K562 (cell line): Measurements from ENCODE around the gene PI16. TPM values are rescaled to one million over a fixed set of nuclear protein-coding genes. Genes with fewer than 3 reads are reported as not detected.

Experiments
- ATAC-seq: fragments of 200-7000 bp; cut with Tn5 transposase; 3 replicates; pipeline ENCODE4 v1.9.1; 2020; ENCODE audit warnings: moderate library complexity
- BruUV-seq: library from RNA; stranded (reverse); fragments of 400-500 nt; replicated peaks from 2 replicates; lab custom pipeline; 2021; lab: Mats Ljungman, UMichigan
- CTCF ChIA-PET: fragments of 300-600 bp; formaldehyde crosslinking; extraction: SDS; loops from one replicate; lab custom pipeline; 2021; ENCODE audit warnings: low intra/inter-chr PET ratio; lab: Yijun Ruan, JAX
- POLR2A ChIA-PET: fragments of 300-600, 350-650 bp; sonication (Branson Sonifier 250); formaldehyde crosslinking; extraction: SDS; loops from one replicate; lab custom pipeline; 2021; ENCODE audit warnings: antibody characterized with exemption, inconsistent platforms; lab: Yijun Ruan, JAX
- DNase-seq, 4 experiments: peaks; one replicate each; pipeline versions ENCODE4 v3.0.0 to v3.0.0-alpha.2; 2011 to 2018; ENCODE audit warnings: low spot score in 3 of 4, mixed read lengths in 3 of 4; ENCODE audit errors: extremely low read depth in 1 of 4
- FAIRE-seq: peaks from 2 replicates; lab custom pipeline; 2011; peaks lifted over from hg19 to GRCh38; lab: Jason Lieb, UNC
- H2AFZ ChIP-seq: 2 replicates; pipeline ENCODE4 v1.6.0; 2011; ENCODE audit warnings: low read depth, low read length, control low read depth, inconsistent platforms
- H3K27ac ChIP-seq: fragments of 200-600 bp; 3 replicates; pipeline ENCODE4 v1.8.0; 2011; ENCODE audit warnings: low read depth, mild to moderate bottlenecking, control low read depth, inconsistent platforms, low read length, moderate library complexity, mixed read lengths; ENCODE audit errors: extremely low read depth
- H3K27me3 ChIP-seq, 2 experiments: fragments of 300-600 bp in 1 of 2; 2 replicates in 1 of 2; 3 replicates in 1 of 2; pipeline versions ENCODE4 v1.6.0 to v1.8.0; 2011; ENCODE audit warnings: inconsistent platforms in 2 of 2, low read length in 2 of 2, mild to moderate bottlenecking in 1 of 2, mixed read lengths in 1 of 2, moderate library complexity in 1 of 2; ENCODE audit not compliant: control insufficient read depth in 2 of 2, insufficient read depth in 2 of 2
- H3K36me3 ChIP-seq: fragments of 300-600 bp; 3 replicates; pipeline ENCODE4 v1.8.0; 2011; ENCODE audit warnings: mild to moderate bottlenecking, low read length, inconsistent platforms; ENCODE audit not compliant: control insufficient read depth, insufficient read depth
- H3K4me1 ChIP-seq, 2 experiments: fragments of 200-600 bp in 1 of 2; replicated peaks in 1 of 2; 2 replicates in 1 of 2; 3 replicates in 1 of 2; pipeline versions ENCODE4 v1.5.1 to v1.8.0; 2011; ENCODE audit warnings: inconsistent platforms in 2 of 2, low read length in 2 of 2, mild to moderate bottlenecking in 1 of 2, mixed read lengths in 1 of 2, moderate library complexity in 1 of 2; ENCODE audit not compliant: control insufficient read depth in 2 of 2, insufficient read depth in 2 of 2
- H3K4me2 ChIP-seq: 2 replicates; pipeline ENCODE4 v1.6.1; 2011; ENCODE audit warnings: low read length, control low read depth, inconsistent platforms, mixed read lengths; ENCODE audit not compliant: insufficient read depth
- H3K4me3 ChIP-seq: fragments of 200-600 bp; sonication (generic), shearing (Covaris generic); 2 replicates; pipeline ENCODE4 v1.5.1; 2016; ENCODE audit warnings: control low read depth, inconsistent platforms
- H3K79me2 ChIP-seq: fragments of 200-600 bp; 3 replicates; pipeline ENCODE4 v1.8.0; 2011; ENCODE audit warnings: low read length, inconsistent platforms; ENCODE audit not compliant: control insufficient read depth, insufficient read depth
- H3K9ac ChIP-seq, 2 experiments: 2 replicates each; pipeline versions ENCODE4 v1.6.0 to v1.6.1; 2011; ENCODE audit warnings: low read depth in 2 of 2, low read length in 2 of 2, control low read depth in 1 of 2, inconsistent platforms in 1 of 2, mild to moderate bottlenecking in 1 of 2, mixed read lengths in 1 of 2; ENCODE audit not compliant: insufficient read depth in 1 of 2
- H3K9me1 ChIP-seq: one replicate; pipeline ENCODE4 v1.6.0; 2011; ENCODE audit warnings: inconsistent platforms, mild to moderate bottlenecking, low read length, moderate library complexity; ENCODE audit not compliant: control insufficient read depth, insufficient read depth
- H3K9me3 ChIP-seq: replicated peaks from 2 replicates; pipeline ENCODE4 v1.5.1; 2011; ENCODE audit warnings: low read depth, low read length, inconsistent platforms; ENCODE audit not compliant: control insufficient read depth, insufficient read depth
- H4K20me1 ChIP-seq: replicated peaks from 2 replicates; pipeline ENCODE4 v1.6.1; 2011; ENCODE audit warnings: low read length, inconsistent platforms, mixed read lengths; ENCODE audit not compliant: control insufficient read depth, insufficient read depth
- ADNP ChIP-seq: fragments of 200-800 bp; sonication (Bioruptor generic); IDR thresholded peaks from 2 replicates; pipeline ENCODE4 v1.6.1; 2016; ENCODE audit warnings: missing genetic modification characterization, missing compliant biosample characterization
- CHD4 ChIP-seq: fragments of 200-600 bp; sonication (generic); IDR thresholded peaks from 3 replicates; pipeline ENCODE4 v1.6.1; 2012; ENCODE audit warnings: low read depth, mild to moderate bottlenecking, mixed read lengths, low read length, inconsistent platforms; ENCODE audit not compliant: insufficient read depth, insufficient replicate concordance, poor library complexity, severe bottlenecking
- COPS2 ChIP-seq: fragments of 450-650 bp; conservative IDR thresholded peaks from 2 replicates; pipeline ENCODE4 v1.6.1; 2016; ENCODE audit warnings: mild to moderate bottlenecking, moderate library complexity
- DACH1 ChIP-seq: fragments of 450-650 bp; IDR thresholded peaks from 2 replicates; pipeline ENCODE4 v1.6.1; 2018; ENCODE audit not compliant: partially characterized antibody
- GABPB1 ChIP-seq: sonication (generic); formaldehyde crosslinking; IDR thresholded peaks from 2 replicates; pipeline ENCODE4 v1.8.0; 2022; ENCODE audit warnings: mild to moderate bottlenecking, missing genetic modification reagents
- GTF2F1 ChIP-seq: IDR thresholded peaks from 2 replicates; pipeline ENCODE4 v1.6.1; 2011; ENCODE audit warnings: low read depth, low read length, improper control_type of control experiment
- KDM1A ChIP-seq, 2 experiments: fragments of 450-650 bp; IDR thresholded peaks; 2 replicates each; pipeline ENCODE4 v1.6.1; 2016; ENCODE audit warnings: mild to moderate bottlenecking in 2 of 2
- MECOM ChIP-seq: fragments of 250-450 bp; sonication (Bioruptor Pico); IDR thresholded peaks from 2 replicates; pipeline ENCODE4 v1.8.0; 2022; ENCODE audit warnings: inconsistent platforms
- NFE2L1 ChIP-seq: fragments of 450-650 bp; IDR thresholded peaks from 2 replicates; pipeline ENCODE4 v1.6.1; 2016; ENCODE audit warnings: missing genetic modification characterization, low read depth, mild to moderate bottlenecking, missing compliant biosample characterization, moderate library complexity, borderline replicate concordance
- NRF1 ChIP-seq, 2 experiments: fragments of 450-650 bp; IDR thresholded peaks in 1 of 2; conservative IDR thresholded peaks in 1 of 2; 2 replicates each; pipeline ENCODE4 v1.6.1; 2014; ENCODE audit warnings: mild to moderate bottlenecking in 2 of 2
- OTX1 ChIP-seq: fragments of 450-650 bp; formaldehyde crosslinking; IDR thresholded peaks from 2 replicates; pipeline ENCODE4 v1.4.0; 2022; ENCODE audit warnings: mild to moderate bottlenecking
- POLR2AphosphoS2 ChIP-seq: IDR thresholded peaks from 2 replicates; pipeline ENCODE4 v1.6.1; 2012; ENCODE audit warnings: low read length, improper control_type of control experiment
- PTBP1 ChIP-seq: fragments of 200-400 bp; formaldehyde crosslinking; IDR thresholded peaks from 2 replicates; pipeline ENCODE4 v1.6.1; 2017; ENCODE audit warnings: low read depth, low read length
- RNF2 ChIP-seq: sonication (generic); IDR thresholded peaks from 2 replicates; pipeline ENCODE4 v1.6.1; 2016
- SRSF9 ChIP-seq: fragments of 200-400 bp; formaldehyde crosslinking; IDR thresholded peaks from 2 replicates; pipeline ENCODE4 v1.6.1; 2017; ENCODE audit warnings: low read depth, low read length, borderline replicate concordance
- TGIF2 ChIP-seq: sonication (generic); formaldehyde crosslinking; IDR thresholded peaks from 2 replicates; pipeline ENCODE4 v1.8.1; 2022; ENCODE audit warnings: mild to moderate bottlenecking, missing genetic modification reagents, moderate library complexity
- TOE1 ChIP-seq, 2 experiments: fragments of 450-650 bp in 1 of 2; sonication (generic) in 1 of 2; formaldehyde crosslinking in 1 of 2; IDR thresholded peaks; 2 replicates each; pipeline versions ENCODE4 v1.7.1 to v1.8.0; 2016 to 2022; ENCODE audit warnings: borderline replicate concordance in 2 of 2, mild to moderate bottlenecking in 2 of 2, antibody characterized with exemption in 1 of 2, inconsistent platforms in 1 of 2, low read depth in 1 of 2, missing genetic modification reagents in 1 of 2, moderate library complexity in 1 of 2
- ZFPM2 ChIP-seq: fragments of 250-450 bp; sonication (Bioruptor Pico); IDR thresholded peaks from 2 replicates; pipeline ENCODE4 v1.5.1; 2022; ENCODE audit warnings: mild to moderate bottlenecking
- ZKSCAN1 ChIP-seq: fragments of 150-350 bp; IDR thresholded peaks from 2 replicates; pipeline ENCODE4 v1.6.1; 2016; ENCODE audit warnings: low read depth, low read length
- ZNF717 ChIP-seq: fragments of 250-450 bp; sonication (Bioruptor Pico); IDR thresholded peaks from 2 replicates; pipeline ENCODE4 v1.5.0; 2021
- WGBS: fragments of 100-300 bp; shearing (Covaris generic); methylation state at CpG from one replicate; pipeline ENCODE4 v1.1.6; 2016; ENCODE audit warnings: low coverage, mixed read lengths; ENCODE audit not compliant: insufficient coverage; ENCODE audit errors: missing lambda C conversion rate; 5-methylcytosine and 5-hydroxymethylcytosine counted together
- in situ Hi-C: fragments of 300-500 bp; cut with MboI; formaldehyde crosslinking; loops from 4 replicates; pipeline ENCODE4 v1.15.0; 2018; ENCODE audit warnings: inconsistent platforms, mixed read lengths
- intact Hi-C: fragments of 100-400 bp; cut with micrococcal nuclease; formaldehyde crosslinking; loops from 2 replicates; pipeline ENCODE4 v1.14.2; 2022
- polyA plus RNA-seq, 8 experiments: library from polyadenylated mRNA; depleted of rRNA in 4 of 8; stranded (reverse) in 5 of 8; unstranded in 3 of 8; fragments of >200 nt; fragmentation: Nextera tagmentation in 2 of 8; fragmentation: Illumina TruSeq in 1 of 8; extraction: Ambion mirVana in 2 of 8; extraction: Trizol in 1 of 8; gene quantifications; 2 replicates each; pipeline versions ENCODE4 v1.2.1 to v1.2.3, GENCODE V29; 2011 to 2014; ENCODE audit warnings: inconsistent platforms in 1 of 8, missing spikeins in 1 of 8
- total RNA-seq, 7 experiments: library from RNA; depleted of rRNA in 6 of 7; stranded (reverse); fragments of >200 nt in 6 of 7; fragmentation: Illumina TruSeq in 2 of 7; extraction: Trizol in 2 of 7; gene quantifications; 2 replicates each; pipeline versions ENCODE4 v1.2.1 to v1.2.3, GENCODE V29; 2011 to 2021; ENCODE audit warnings: low replicate concordance in 1 of 7
- TF ChIP-seq, protein P1 (sequence below): IDR thresholded peaks from 2 replicates; pipeline ENCODE4 v1.6.1; 2012; ENCODE audit warnings: low read depth, low read length, improper control_type of control experiment, borderline replicate concordance
- TF ChIP-seq, protein P2 (sequence below): fragments of 450-650 bp; formaldehyde crosslinking; IDR thresholded peaks from 2 replicates; pipeline ENCODE4 v1.4.0; 2020; ENCODE audit warnings: mild to moderate bottlenecking

PI16 gene
- total and polyA plus RNA-seq, 9 of the 15 experiments (the other 6 are each of a cell fraction or from before 2014, with no cell fraction given), result 0.06 to 0.18 TPM; not detected in 7

DNA sequence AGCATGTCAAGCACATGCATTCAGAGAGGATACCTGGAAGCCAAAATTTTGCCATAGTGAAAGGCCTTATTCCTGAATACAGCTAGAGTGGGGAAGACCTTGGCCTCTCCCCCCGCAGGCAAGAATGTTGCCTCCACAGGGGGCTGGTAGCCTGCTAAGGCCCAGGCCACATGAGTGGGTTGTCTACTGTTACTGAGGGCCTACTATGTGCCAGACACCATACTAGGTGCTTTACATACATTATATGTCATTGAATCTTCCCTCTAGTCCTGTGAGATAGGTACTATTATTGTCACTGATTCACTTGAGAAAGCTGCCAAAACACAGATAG, 642 bp upstream of the PI16 start:
- BruUV-seq, result no TSS peak
- Histone ChIP-seq H3K36me3 (no peaks in the 10 kb centered on the region), H3K4me3 (no peak overlapping the region), H3K9ac (no peak overlapping the region), H2AFZ (no peak overlapping the region), H3K27ac (no peak overlapping the region), H3K9me3 (no peaks in the 10 kb centered on the region), H3K79me2 (no peaks in the 10 kb centered on the region), H4K20me1 (peaks cover 29% of the 10 kb centered on the region), H3K9me1 (no peaks in the 10 kb centered on the region), H3K4me2 (no peak overlapping the region), H3K4me1 (peaks cover 6 to 13% of the 10 kb centered on the region in 2 experiments; a peak in 2 of 5 replicates), H3K27me3 (peaks cover 24 to 67% of the 10 kb centered on the region in 2 experiments; a peak in 4 of 5 replicates)
- ATAC-seq (no peak), FAIRE-seq (no peak), DNase-seq (no peak)
- in situ Hi-C loops, result no loop called here
- intact Hi-C loops, result no loop called here
- ChIA-PET POLR2A (interaction anchor here (0.6 to 2.8 kb wide), 10 partner anchors 9 to 1593 kb away, joined by 3 to 13 read pairs (median 4); partner anchors contain the start of genes MTCH1 and PPIL1), CTCF (no interaction called here)
- 0% methylated on average over 1 of the region's 1 CpG for WGBS
- TF ChIP-seq ZKSCAN1 (peak; percentile 99), GTF2F1 (no peak), ADNP (tag) (peak; percentile 57), NRF1 (conservative IDR thresholded peaks at IDR 0.05 in 1 of 2, IDR thresholded peaks at IDR 0.05 in 1 of 2) (0 out of 4 replicates have a peak, but pooled peaks of 1 of the 2 experiments have one; percentile 7), RNF2 (no peak), CHD4 (peak; percentile 84), ZNF717 (CRISPR knock-in tag) (no peak), SRSF9 (no peak), PTBP1 (no peak), TGIF2 (CRISPR knock-in tag) (no peak), MECOM (CRISPR knock-in tag) (0 out of 2 replicates have a peak, but pooled peaks have one; percentile 45), NFE2L1 (tag) (no peak), GABPB1 (CRISPR knock-in tag) (no peak), OTX1 (no peak), TOE1 (IDR thresholded peaks at IDR 0.05; ENCODE audit: borderline replicate concordance) (no peak), TOE1 (CRISPR knock-in tag; IDR thresholded peaks at IDR 0.05; ENCODE audit: borderline replicate concordance, low read depth) (0 out of 2 replicates have a peak, but pooled peaks have one; percentile 17), ZFPM2 (CRISPR knock-in tag) (no peak), KDM1A (IDR thresholded peaks at IDR 0.05) (no peak), DACH1 (no peak), COPS2 (no peak), POLR2AphosphoS2 (no peak)
- TF ChIP-seq, protein P1, sequence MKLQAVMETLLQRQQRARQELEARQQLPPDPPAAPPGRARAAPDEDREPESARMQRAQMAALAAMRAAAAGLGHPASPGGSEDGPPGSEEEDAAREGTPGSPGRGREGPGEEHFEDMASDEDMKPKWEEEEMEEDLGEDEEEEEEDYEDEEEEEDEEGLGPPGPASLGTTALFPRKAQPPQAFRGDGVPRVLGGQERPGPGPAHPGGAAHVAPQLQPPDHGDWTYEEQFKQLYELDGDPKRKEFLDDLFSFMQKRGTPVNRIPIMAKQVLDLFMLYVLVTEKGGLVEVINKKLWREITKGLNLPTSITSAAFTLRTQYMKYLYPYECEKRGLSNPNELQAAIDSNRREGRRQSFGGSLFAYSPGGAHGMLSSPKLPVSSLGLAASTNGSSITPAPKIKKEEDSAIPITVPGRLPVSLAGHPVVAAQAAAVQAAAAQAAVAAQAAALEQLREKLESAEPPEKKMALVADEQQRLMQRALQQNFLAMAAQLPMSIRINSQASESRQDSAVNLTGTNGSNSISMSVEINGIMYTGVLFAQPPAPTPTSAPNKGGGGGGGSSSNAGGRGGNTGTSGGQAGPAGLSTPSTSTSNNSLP, result no peak
- TF ChIP-seq, protein P2, sequence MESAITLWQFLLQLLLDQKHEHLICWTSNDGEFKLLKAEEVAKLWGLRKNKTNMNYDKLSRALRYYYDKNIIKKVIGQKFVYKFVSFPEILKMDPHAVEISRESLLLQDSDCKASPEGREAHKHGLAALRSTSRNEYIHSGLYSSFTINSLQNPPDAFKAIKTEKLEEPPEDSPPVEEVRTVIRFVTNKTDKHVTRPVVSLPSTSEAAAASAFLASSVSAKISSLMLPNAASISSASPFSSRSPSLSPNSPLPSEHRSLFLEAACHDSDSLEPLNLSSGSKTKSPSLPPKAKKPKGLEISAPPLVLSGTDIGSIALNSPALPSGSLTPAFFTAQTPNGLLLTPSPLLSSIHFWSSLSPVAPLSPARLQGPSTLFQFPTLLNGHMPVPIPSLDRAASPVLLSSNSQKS (CRISPR knock-in tag), result no peak
